Spleen (tissue), 11 donors: ENCODE data around the gene LRRC32. TPM values are rescaled to one million over a fixed set of nuclear protein-coding genes. Genes with fewer than 3 reads are reported as not detected.
A peak's percentile ranks its signal among the peaks of the same experiment; 100 is the strongest.

Experiments
- DNase-seq: peaks from one replicate; pipeline ENCODE4 v3.0.0-alpha.2; 2020
- H3K27ac ChIP-seq, 8 donors: fragments of 200-600 bp; sonication (generic) in 7 of 8; 1 replicate in 4 of 8; 2 replicates in 4 of 8; pipeline versions ENCODE4 v1.5.0 to v1.8.0; 2016 to 2021; ENCODE audit warnings: inconsistent platforms in 4 of 8, mild to moderate bottlenecking in 4 of 8, moderate library complexity in 1 of 8
- H3K27me3 ChIP-seq, 7 donors: fragments of 200-600 bp; sonication (generic) in 6 of 7; replicated peaks in 1 of 7; 1 replicate in 4 of 7; 2 replicates in 3 of 7; pipeline versions ENCODE4 v1.5.0 to v1.8.0; 2016 to 2021; ENCODE audit warnings: inconsistent platforms in 3 of 7, mild to moderate bottlenecking in 1 of 7
- H3K36me3 ChIP-seq, 6 donors: fragments of 200-600 bp; sonication (generic) in 5 of 6; 1 replicate in 4 of 6; 2 replicates in 2 of 6; pipeline versions ENCODE4 v1.5.0 to v1.8.0; 2016 to 2021; ENCODE audit warnings: inconsistent platforms in 2 of 6
- H3K4me1 ChIP-seq, 6 donors: fragments of 200-600 bp; sonication (generic) in 5 of 6; 1 replicate in 3 of 6; 2 replicates in 3 of 6; pipeline versions ENCODE4 v1.5.0 to v1.8.0; 2016 to 2021; ENCODE audit warnings: inconsistent platforms in 3 of 6
- H3K4me3 ChIP-seq, 8 donors: fragments of 200-600 bp; sonication (generic) in 7 of 8; 1 replicate in 4 of 8; 2 replicates in 4 of 8; pipeline versions ENCODE4 v1.5.0 to v1.8.0; 2016 to 2021; ENCODE audit warnings: inconsistent platforms in 4 of 8, mild to moderate bottlenecking in 4 of 8, moderate library complexity in 2 of 8
- H3K9me3 ChIP-seq, 8 donors: fragments of 200-600 bp; sonication (generic) in 7 of 8; 1 replicate in 4 of 8; 2 replicates in 4 of 8; pipeline versions ENCODE4 v1.5.0 to v1.8.0; 2016 to 2021; ENCODE audit warnings: inconsistent platforms in 4 of 8
- CTCF ChIP-seq, 11 experiments: fragments of 200-600 bp in 7 of 11; fragments of 450-650 bp in 4 of 11; sonication (generic) in 4 of 11; IDR thresholded peaks in 8 of 11; conservative IDR thresholded peaks in 3 of 11; 1 replicate in 7 of 11; 2 replicates in 4 of 11; pipeline versions ENCODE4 v1.4.0 to v1.8.0; 2016 to 2021; ENCODE audit warnings: antibody characterized with exemption in 11 of 11, inconsistent platforms in 4 of 11, mild to moderate bottlenecking in 1 of 11
- POLR2A ChIP-seq, 3 donors: fragments of 450-650 bp; IDR thresholded peaks; one replicate each; pipeline ENCODE4 v1.5.1; 2017; ENCODE audit warnings: antibody characterized with exemption in 3 of 3, mild to moderate bottlenecking in 1 of 3
- POLR2AphosphoS5 ChIP-seq, 3 donors: sonication (generic); formaldehyde crosslinking; IDR thresholded peaks; one replicate each; pipeline ENCODE4 v1.5.1; 2017; ENCODE audit warnings: antibody characterized with exemption in 3 of 3
- WGBS, 5 donors: extraction: QIAGEN DNeasy Blood & Tissue Kit in 3 of 5; methylation state at CpG; one replicate each; pipeline versions ENCODE4 v1.1.5 to v1.1.7; 2013 to 2018; 5-methylcytosine and 5-hydroxymethylcytosine counted together
- intact Hi-C: fragments of 100-400 bp; cut with DNase I; formaldehyde crosslinking; loops from one replicate; pipeline ENCODE4 v1.15.0; 2023; ENCODE audit warnings: low total_unique reads
- polyA plus RNA-seq, 3 donors: library from polyadenylated mRNA; stranded (reverse); fragments of 200-250 nt; gene quantifications; one replicate each; pipeline ENCODE4 v1.2.1, GENCODE V29; 2013
- total RNA-seq, 7 donors: library from RNA; depleted of rRNA in 3 of 7; stranded (reverse); fragments of >200 nt in 3 of 7; fragmentation: NEBNext Ultra II Directional in 4 of 7; extraction: Animal tissue kit (Norgen Biotek cat#: 25700) in 4 of 7; gene quantifications; one replicate each; pipeline versions ENCODE4 v1.1.0 to v1.2.1, GENCODE V29; 2016 to 2021
- donor health status: healthy with polysubstance abuse.
- donor health status: DM: no; HTN: no; CAD: no; lungs with moderate emphysema.
- donor health status: DM: no; HTN: no; CAD: no.
- donor health status: Bipolar disorder and iron deficiency.
- donor health status: healthy.
- donor health status: DM: no; HTN: no; CAD: no.
- donor health status: DM: yes; HTN: yes; CAD: no.

The LRRC32 gene
- total and polyA plus RNA-seq, 10 donors = 25.9 to 214 (median 74.3) TPM

- Histone ChIP-seq H3K4me3 (no peak overlapping the region), H3K27ac (no peak overlapping the region), H3K9me3 (no peaks in the 10 kb centered on the region), H3K36me3 (no peaks in the 10 kb centered on the region), H3K27me3 (peaks cover 0 to 4% (median 0%) of the 10 kb centered on the region in 7 donors), H3K4me1 (peaks cover under 1 to 5% (median 4%) of the 10 kb centered on the region in 6 donors)
- no peak for TF ChIP-seq POLR2A (IDR thresholded peaks at IDR 0.05)
- no peak for TF ChIP-seq POLR2AphosphoS5 (IDR thresholded peaks at IDR 0.05)
- TF ChIP-seq CTCF (IDR thresholded peaks at IDR 0.05 in 8 of 11, conservative IDR thresholded peaks at IDR 0.05 in 3 of 11) = no peak
- WGBS, 5 donors = 47 to 93% (median 86%) methylated on average over 1 of the region's 1 CpG
- DNase-seq = no peak
- intact Hi-C loops = no loop called here
Observed at GRCh38 chr11:76691655-76692054, 21.1 kb upstream of the LRRC32 start.

- intact Hi-C loops = no loop called here
- H3K27me3 ChIP-seq = peaks cover 0 to 4% (median 0%) of the 10 kb centered on the region in 7 donors
- H3K36me3 ChIP-seq = no peaks in the 10 kb centered on the region
- H3K9me3 ChIP-seq = no peaks in the 10 kb centered on the region
- no peak for DNase-seq
- H3K27ac ChIP-seq = no peak overlapping the region
- peaks cover 4 to 15% (median 13%) of the 10 kb centered on the region in 6 donors for H3K4me1 ChIP-seq
- 82 to 96% (median 88%) methylated on average over 3 of the region's 3 CpGs for WGBS, 5 donors
- no peak overlapping the region for H3K4me3 ChIP-seq
- TF ChIP-seq CTCF (IDR thresholded peaks at IDR 0.05 in 8 of 11, conservative IDR thresholded peaks at IDR 0.05 in 3 of 11) (no peak), POLR2AphosphoS5 (IDR thresholded peaks at IDR 0.05) (no peak), POLR2A (IDR thresholded peaks at IDR 0.05) (no peak)
Observed at GRCh38 chr11:76690736-76691135, 20.2 kb upstream of the LRRC32 start.

GRCh38 chr11:76689313-76690260, 19.0 kb upstream of the LRRC32 start:
- no peak for DNase-seq

More at GRCh38 chr11:76689313-76690260, 19.0 kb upstream of the LRRC32 start:
- intact Hi-C loops = loop anchor here (10.0 kb wide), 1 partner anchor 465 kb away; no protein-coding TSS in a partner anchor
- no peak overlapping the region for H3K4me3 ChIP-seq
- WGBS, 5 donors = 59 to 77% (median 72%) methylated on average over 25 to 26 of the region's 26 CpGs
- H3K36me3 ChIP-seq = no peaks in the 10 kb centered on the region
- H3K9me3 ChIP-seq = peaks cover 0 to under 1% (median 0%) of the 10 kb centered on the region in 8 donors
- H3K4me1 ChIP-seq = peaks cover 4 to 19% (median 14%) of the 10 kb centered on the region in 6 donors
- peaks cover 0 to 4% (median 0%) of the 10 kb centered on the region in 7 donors for H3K27me3 ChIP-seq
- no peak overlapping the region for H3K27ac ChIP-seq
- TF ChIP-seq POLR2AphosphoS5 (IDR thresholded peaks at IDR 0.05) (peak in 1 of 3 donors; percentile 19), CTCF (IDR thresholded peaks at IDR 0.05 in 8 of 11, conservative IDR thresholded peaks at IDR 0.05 in 3 of 11) (no peak)
